KMS-11 (cell line): ENCODE measurements around the gene RAD51B.

Source experiments
- H2AFZ ChIP-seq: fragments of 200-600 bp; sonication (generic); 2 replicates; pipeline ENCODE4 v1.6.1; 2016; ENCODE audit warnings: antibody characterized with exemption, mixed run types, low read depth
- H3K27ac ChIP-seq: fragments of 200-600 bp; sonication (generic); 2 replicates; pipeline ENCODE4 v1.6.1; 2016; ENCODE audit warnings: mild to moderate bottlenecking, mixed run types
- H3K27me3 ChIP-seq: fragments of 200-600 bp; sonication (generic); 2 replicates; pipeline ENCODE4 v1.6.1; 2017; ENCODE audit warnings: mild to moderate bottlenecking, low read depth, mixed run types, moderate library complexity; ENCODE audit not compliant: insufficient read depth
- H3K36me3 ChIP-seq: fragments of 200-600 bp; sonication (generic); 2 replicates; pipeline ENCODE4 v1.6.1; 2017; ENCODE audit warnings: mild to moderate bottlenecking, mixed run types; ENCODE audit not compliant: insufficient read depth
- H3K4me1 ChIP-seq: fragments of 200-600 bp; sonication (generic); 2 replicates; pipeline ENCODE4 v1.6.1; 2016; ENCODE audit warnings: mild to moderate bottlenecking, low read depth, mixed run types; ENCODE audit not compliant: poor library complexity, severe bottlenecking
- H3K4me2 ChIP-seq: fragments of 200-600 bp; sonication (generic); 2 replicates; pipeline ENCODE4 v1.7.0; 2016; ENCODE audit warnings: mild to moderate bottlenecking, mixed run types
- H3K4me3 ChIP-seq: fragments of 200-600 bp; sonication (generic); IDR thresholded peaks from 2 replicates; pipeline ENCODE4 v1.6.1; 2017; ENCODE audit warnings: low read depth, low read length, mixed read lengths; ENCODE audit not compliant: insufficient read depth
- H3K79me2 ChIP-seq: fragments of 200-600 bp; sonication (generic); 2 replicates; pipeline ENCODE4 v1.6.1; 2016; ENCODE audit warnings: low read depth, mixed run types; ENCODE audit not compliant: insufficient read depth
- H3K9ac ChIP-seq: fragments of 200-600 bp; sonication (generic); 2 replicates; pipeline ENCODE4 v1.6.1; 2016; ENCODE audit warnings: mild to moderate bottlenecking, mixed run types
- H4K20me1 ChIP-seq: fragments of 200-600 bp; sonication (generic); 2 replicates; pipeline ENCODE4 v1.6.1; 2016; ENCODE audit warnings: mild to moderate bottlenecking, mixed run types; ENCODE audit not compliant: insufficient read depth
- TF ChIP-seq, protein P1 (sequence below): fragments of 200-600 bp; sonication (generic); conservative IDR thresholded peaks from 2 replicates; pipeline ENCODE4 v1.6.1; 2017; ENCODE audit warnings: low read depth, mild to moderate bottlenecking, antibody characterized with exemption, low read length, moderate library complexity, mixed read lengths

The RAD51B gene

DNA sequence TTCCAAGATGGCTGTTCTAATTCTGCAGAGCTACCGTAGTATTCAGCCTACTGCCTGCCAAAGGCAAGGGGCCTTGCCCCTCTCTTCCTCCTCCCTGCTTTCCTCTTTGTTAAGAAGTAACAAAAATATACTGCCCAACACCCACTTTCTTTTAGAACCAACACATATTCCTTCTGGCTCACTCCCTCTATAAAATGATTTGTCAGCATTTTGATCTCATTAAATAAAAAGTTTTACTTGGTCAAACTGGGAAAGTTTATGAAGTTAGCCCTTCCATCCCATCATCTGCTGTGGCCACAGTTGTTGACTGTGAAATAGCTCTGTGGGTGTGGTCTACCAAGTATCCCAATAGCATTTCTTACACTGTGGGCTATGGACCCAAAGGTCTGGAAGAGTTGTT lies 500.9 kb downstream of the RAD51B start:
- peaks cover 16% of the 10 kb centered on the region for H3K4me1 ChIP-seq
- no peaks in the 10 kb centered on the region for H3K36me3 ChIP-seq
- no peaks in the 10 kb centered on the region for H3K27me3 ChIP-seq
- TF ChIP-seq, protein P1, sequence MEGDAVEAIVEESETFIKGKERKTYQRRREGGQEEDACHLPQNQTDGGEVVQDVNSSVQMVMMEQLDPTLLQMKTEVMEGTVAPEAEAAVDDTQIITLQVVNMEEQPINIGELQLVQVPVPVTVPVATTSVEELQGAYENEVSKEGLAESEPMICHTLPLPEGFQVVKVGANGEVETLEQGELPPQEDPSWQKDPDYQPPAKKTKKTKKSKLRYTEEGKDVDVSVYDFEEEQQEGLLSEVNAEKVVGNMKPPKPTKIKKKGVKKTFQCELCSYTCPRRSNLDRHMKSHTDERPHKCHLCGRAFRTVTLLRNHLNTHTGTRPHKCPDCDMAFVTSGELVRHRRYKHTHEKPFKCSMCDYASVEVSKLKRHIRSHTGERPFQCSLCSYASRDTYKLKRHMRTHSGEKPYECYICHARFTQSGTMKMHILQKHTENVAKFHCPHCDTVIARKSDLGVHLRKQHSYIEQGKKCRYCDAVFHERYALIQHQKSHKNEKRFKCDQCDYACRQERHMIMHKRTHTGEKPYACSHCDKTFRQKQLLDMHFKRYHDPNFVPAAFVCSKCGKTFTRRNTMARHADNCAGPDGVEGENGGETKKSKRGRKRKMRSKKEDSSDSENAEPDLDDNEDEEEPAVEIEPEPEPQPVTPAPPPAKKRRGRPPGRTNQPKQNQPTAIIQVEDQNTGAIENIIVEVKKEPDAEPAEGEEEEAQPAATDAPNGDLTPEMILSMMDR, result no peak
- no peak overlapping the region for H3K27ac ChIP-seq
- no peak overlapping the region for H2AFZ ChIP-seq
- H3K4me3 ChIP-seq, result no peak overlapping the region
- H3K79me2 ChIP-seq, result no peaks in the 10 kb centered on the region
- no peak overlapping the region for H3K9ac ChIP-seq
- H3K4me2 ChIP-seq, result no peak overlapping the region
- no peaks in the 10 kb centered on the region for H4K20me1 ChIP-seq

- H3K27me3 ChIP-seq, result no peaks in the 10 kb centered on the region
- TF ChIP-seq, protein P1, result no peak
- no peak overlapping the region for H3K9ac ChIP-seq
- H3K4me3 ChIP-seq, result no peak overlapping the region
- no peaks in the 10 kb centered on the region for H3K36me3 ChIP-seq
- H3K4me1 ChIP-seq, result peaks cover 4% of the 10 kb centered on the region
- H4K20me1 ChIP-seq, result no peaks in the 10 kb centered on the region
- no peaks in the 10 kb centered on the region for H3K79me2 ChIP-seq
- H3K4me2 ChIP-seq, result no peak overlapping the region
- H2AFZ ChIP-seq, result no peak overlapping the region
- no peak overlapping the region for H3K27ac ChIP-seq
These were observed 503.5 kb downstream of the RAD51B start for GRCh38 chr14:68322940-68323620.

DNA sequence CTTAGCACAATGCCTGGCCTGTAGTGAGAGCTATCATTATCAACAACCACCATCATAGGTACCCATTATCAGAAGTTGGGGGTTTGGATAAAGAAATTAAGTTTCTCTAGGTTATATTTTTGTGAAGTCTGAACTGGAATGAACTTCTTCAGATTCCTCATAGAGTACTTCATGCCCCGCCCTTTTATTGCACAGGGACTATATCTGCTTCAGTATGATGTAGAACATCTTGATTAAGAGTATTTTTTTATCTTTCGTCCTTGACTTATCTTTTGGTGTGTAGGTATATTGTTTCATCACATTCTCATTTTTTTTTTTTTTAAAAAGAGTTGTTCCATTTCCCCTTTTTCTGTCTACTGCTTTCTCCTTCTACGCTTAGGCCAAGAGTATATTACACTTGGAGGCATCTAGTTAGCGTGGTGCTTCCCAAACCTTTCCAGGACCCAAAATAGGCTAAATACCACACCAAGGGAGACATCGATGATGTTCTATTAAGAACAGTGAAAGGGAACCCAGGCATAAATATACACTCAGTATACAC lies 505.8 kb downstream of the RAD51B start:
- Histone ChIP-seq H2AFZ (no peak overlapping the region), H3K4me1 (peaks cover 11% of the 10 kb centered on the region), H3K27ac (no peak overlapping the region), H3K9ac (no peak overlapping the region), H4K20me1 (no peaks in the 10 kb centered on the region), H3K4me2 (no peak overlapping the region), H3K79me2 (no peaks in the 10 kb centered on the region), H3K4me3 (no peak overlapping the region), H3K36me3 (no peaks in the 10 kb centered on the region), H3K27me3 (no peaks in the 10 kb centered on the region)
- TF ChIP-seq, protein P1, result no peak

- TF ChIP-seq, protein P1, result no peak
- no peaks in the 10 kb centered on the region for H3K27me3 ChIP-seq
- no peaks in the 10 kb centered on the region for H4K20me1 ChIP-seq
These were observed 507.7 kb downstream of the RAD51B start for GRCh38 chr14:68327231-68327630.

More at GRCh38 chr14:68327231-68327630, 507.7 kb downstream of the RAD51B start:
- Histone ChIP-seq H3K27ac (no peak overlapping the region), H3K4me1 (peaks cover 11% of the 10 kb centered on the region), H3K36me3 (no peaks in the 10 kb centered on the region), H3K4me2 (no peak overlapping the region), H3K79me2 (no peaks in the 10 kb centered on the region), H3K9ac (no peak overlapping the region), H3K4me3 (no peak overlapping the region), H2AFZ (no peak overlapping the region)
